NT2/D1 (cell line): ENCODE results near the gene LIN7C.

Experiments
- SUZ12 ChIP-seq: IDR thresholded peaks from 2 replicates; pipeline ENCODE4 v1.6.1; 2011; ENCODE audit not compliant: insufficient read length, insufficient read depth; ENCODE audit errors: extremely low read depth
- YY1 ChIP-seq: IDR thresholded peaks from 2 replicates; pipeline ENCODE4 v1.6.1; 2011; ENCODE audit not compliant: insufficient read length, insufficient read depth

GRCh38 chr11:27477243-27477642 is 29.3 kb downstream of the LIN7C start:
- TF ChIP-seq YY1 = no peak
- no peak for TF ChIP-seq SUZ12
